Measurements from ENCODE around the gene XCR1. TPM values are rescaled to one million over a fixed set of nuclear protein-coding genes. Genes with fewer than 3 reads are reported as not detected.

Gene XCR1
- total and polyA plus RNA-seq, 2 experiments from 2014 or later, result 0.27 to 0.30 TPM

DNA sequence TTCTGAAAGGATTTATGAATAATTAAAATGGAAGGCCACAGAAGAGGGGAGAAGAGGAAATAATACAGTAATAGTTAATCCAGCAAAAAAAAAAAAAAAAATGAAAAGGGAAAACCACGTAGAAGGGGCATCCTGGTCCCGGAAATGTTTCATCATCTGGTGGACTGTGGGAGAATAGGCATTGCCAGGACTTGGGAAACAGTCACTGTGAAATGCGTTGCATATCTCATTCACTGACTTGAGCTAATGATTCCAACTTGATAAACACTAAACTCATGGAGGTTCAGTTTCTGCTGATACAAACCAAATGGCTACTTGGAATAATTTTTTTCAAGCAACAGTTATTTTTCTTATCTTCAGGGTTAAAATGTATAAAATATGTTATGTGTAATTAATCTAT, 3.2 kb downstream of the XCR1 start:
- H3K79me2 ChIP-seq, result no peaks in the 10 kb centered on the region
- H3K4me3 ChIP-seq, result no peak overlapping the region
- no peaks in the 10 kb centered on the region for H3K27me3 ChIP-seq
- DNase-seq (ENCODE audit: low spot score), result no peak
- H4K20me1 ChIP-seq (ENCODE audit: insufficient read depth, poor library complexity, severe bottlenecking), result no peaks in the 10 kb centered on the region
- no peak overlapping the region for H2AFZ ChIP-seq
- TF ChIP-seq EZH2phosphoT487 (IDR thresholded peaks at IDR 0.05; ENCODE audit: low read depth, severe bottlenecking, unreplicated experiment) (no peak), EZH2 (IDR thresholded peaks at IDR 0.05; ENCODE audit: borderline replicate concordance) (no peak)
- TF ChIP-seq, protein P1, sequence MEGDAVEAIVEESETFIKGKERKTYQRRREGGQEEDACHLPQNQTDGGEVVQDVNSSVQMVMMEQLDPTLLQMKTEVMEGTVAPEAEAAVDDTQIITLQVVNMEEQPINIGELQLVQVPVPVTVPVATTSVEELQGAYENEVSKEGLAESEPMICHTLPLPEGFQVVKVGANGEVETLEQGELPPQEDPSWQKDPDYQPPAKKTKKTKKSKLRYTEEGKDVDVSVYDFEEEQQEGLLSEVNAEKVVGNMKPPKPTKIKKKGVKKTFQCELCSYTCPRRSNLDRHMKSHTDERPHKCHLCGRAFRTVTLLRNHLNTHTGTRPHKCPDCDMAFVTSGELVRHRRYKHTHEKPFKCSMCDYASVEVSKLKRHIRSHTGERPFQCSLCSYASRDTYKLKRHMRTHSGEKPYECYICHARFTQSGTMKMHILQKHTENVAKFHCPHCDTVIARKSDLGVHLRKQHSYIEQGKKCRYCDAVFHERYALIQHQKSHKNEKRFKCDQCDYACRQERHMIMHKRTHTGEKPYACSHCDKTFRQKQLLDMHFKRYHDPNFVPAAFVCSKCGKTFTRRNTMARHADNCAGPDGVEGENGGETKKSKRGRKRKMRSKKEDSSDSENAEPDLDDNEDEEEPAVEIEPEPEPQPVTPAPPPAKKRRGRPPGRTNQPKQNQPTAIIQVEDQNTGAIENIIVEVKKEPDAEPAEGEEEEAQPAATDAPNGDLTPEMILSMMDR (IDR thresholded peaks at IDR 0.05; ENCODE audit: poor library complexity), result no peak
- no peaks in the 10 kb centered on the region for H3K9me2 ChIP-seq (replicated peaks; ENCODE audit: insufficient read depth)
- H3K36me3 ChIP-seq (replicated peaks; ENCODE audit: insufficient read depth, low read depth), result no peaks in the 10 kb centered on the region
- no peak overlapping the region for H3K27ac ChIP-seq
- WGBS (ENCODE audit: low lambda C conversion rate, missing lambda C conversion rate), result 62% methylated on average over 3 of the region's 3 CpGs
- H3K4me2 ChIP-seq, result no peak overlapping the region
- H3K4me1 ChIP-seq (ENCODE audit: insufficient read depth), result no peaks in the 10 kb centered on the region
- H3K9me3 ChIP-seq (ENCODE audit: low read depth), result no peaks in the 10 kb centered on the region

DNA sequence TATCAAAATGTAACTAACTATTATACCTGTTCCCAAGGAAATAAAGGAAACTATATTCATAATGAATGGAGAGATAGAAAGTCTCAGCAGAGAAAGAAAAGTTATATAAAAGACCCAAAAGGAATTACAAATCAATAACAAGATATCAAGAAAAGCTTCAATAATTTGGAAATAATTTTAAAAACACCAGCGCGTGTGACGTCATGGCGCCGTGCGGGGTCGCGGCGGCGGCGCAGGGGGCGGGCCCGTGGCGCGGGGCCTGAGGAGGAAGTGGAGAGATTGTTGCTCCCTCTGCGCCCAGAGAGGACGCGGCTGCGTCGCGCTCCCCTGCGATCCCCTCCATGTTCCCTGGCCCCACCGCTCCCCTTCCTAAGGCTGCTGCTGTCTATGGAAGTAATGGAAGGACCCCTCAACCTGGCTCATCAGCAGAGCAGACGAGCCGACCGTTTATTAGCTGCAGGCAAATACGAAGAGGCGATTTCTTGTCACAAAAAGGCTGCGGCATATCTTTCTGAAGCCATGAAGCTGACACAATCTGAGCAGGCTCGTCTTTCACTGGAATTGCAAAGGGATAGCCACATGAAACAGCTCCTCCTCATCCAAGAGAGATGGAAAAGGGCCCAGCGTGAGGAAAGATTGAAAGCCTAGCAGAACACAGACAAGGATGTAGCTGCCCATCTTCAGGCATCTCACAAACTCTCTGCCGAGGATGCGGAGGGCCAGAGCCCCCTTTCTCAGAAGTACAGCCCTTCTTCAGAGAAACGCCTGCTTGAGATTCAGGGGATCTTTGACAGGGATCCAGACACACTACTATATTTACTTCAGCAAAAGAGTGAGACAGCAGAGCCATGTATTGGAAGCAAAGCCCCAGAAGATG, 4.1 kb downstream of the XCR1 start:
- 95% methylated on average over 26 of the region's 34 CpGs for WGBS (ENCODE audit: low lambda C conversion rate, missing lambda C conversion rate)
- DNase-seq (ENCODE audit: low spot score), result no peak
- no peaks in the 10 kb centered on the region for H3K79me2 ChIP-seq
- no peaks in the 10 kb centered on the region for H4K20me1 ChIP-seq (ENCODE audit: insufficient read depth, poor library complexity, severe bottlenecking)
- no peak overlapping the region for H3K4me2 ChIP-seq
- H3K9me2 ChIP-seq (replicated peaks; ENCODE audit: insufficient read depth), result no peaks in the 10 kb centered on the region
- H3K36me3 ChIP-seq (replicated peaks; ENCODE audit: insufficient read depth, low read depth), result no peaks in the 10 kb centered on the region
- H3K27me3 ChIP-seq, result no peaks in the 10 kb centered on the region
- no peak for TF ChIP-seq EZH2 (IDR thresholded peaks at IDR 0.05; ENCODE audit: borderline replicate concordance)
- no peak for TF ChIP-seq EZH2phosphoT487 (IDR thresholded peaks at IDR 0.05; ENCODE audit: low read depth, severe bottlenecking, unreplicated experiment)
- TF ChIP-seq, protein P1 (IDR thresholded peaks at IDR 0.05; ENCODE audit: poor library complexity), result no peak
- no peaks in the 10 kb centered on the region for H3K9me3 ChIP-seq (ENCODE audit: low read depth)
- no peak overlapping the region for H3K4me3 ChIP-seq
- no peak overlapping the region for H2AFZ ChIP-seq
- H3K4me1 ChIP-seq (ENCODE audit: insufficient read depth), result no peaks in the 10 kb centered on the region
- no peak overlapping the region for H3K27ac ChIP-seq

DNA sequence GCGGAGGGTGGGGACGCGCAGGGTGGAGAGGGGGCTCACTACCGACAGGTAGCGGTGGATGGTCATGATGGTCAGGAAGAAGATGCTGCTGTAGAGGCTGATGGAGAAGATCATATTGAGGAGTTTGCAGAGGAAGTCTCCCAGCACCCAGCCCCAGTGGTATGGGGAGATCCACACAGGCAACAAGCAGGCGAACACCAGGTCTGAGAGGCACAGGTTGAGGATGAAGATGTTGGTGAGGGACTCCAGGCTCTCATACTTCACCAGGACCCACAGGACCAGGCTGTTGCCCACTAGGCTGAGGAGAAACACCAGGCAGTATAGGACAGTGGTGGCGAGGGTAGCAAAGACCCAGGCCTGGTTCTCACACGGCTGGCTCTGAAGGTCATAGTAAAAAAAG, 5.8 kb downstream of the XCR1 start:
- Histone ChIP-seq H2AFZ (no peak overlapping the region), H4K20me1 (ENCODE audit: insufficient read depth, poor library complexity, severe bottlenecking) (no peaks in the 10 kb centered on the region), H3K4me1 (ENCODE audit: insufficient read depth) (no peaks in the 10 kb centered on the region), H3K9me3 (ENCODE audit: low read depth) (no peaks in the 10 kb centered on the region), H3K4me2 (no peak overlapping the region), H3K4me3 (no peak overlapping the region), H3K9me2 (replicated peaks; ENCODE audit: insufficient read depth) (no peaks in the 10 kb centered on the region), H3K36me3 (replicated peaks; ENCODE audit: insufficient read depth, low read depth) (no peaks in the 10 kb centered on the region), H3K79me2 (no peaks in the 10 kb centered on the region), H3K27ac (no peak overlapping the region), H3K27me3 (no peaks in the 10 kb centered on the region)
- 96% methylated on average over 8 of the region's 8 CpGs for WGBS (ENCODE audit: low lambda C conversion rate, missing lambda C conversion rate)
- no peak for TF ChIP-seq EZH2phosphoT487 (IDR thresholded peaks at IDR 0.05; ENCODE audit: low read depth, severe bottlenecking, unreplicated experiment)
- TF ChIP-seq, protein P1 (IDR thresholded peaks at IDR 0.05; ENCODE audit: poor library complexity), result no peak
- TF ChIP-seq EZH2 (IDR thresholded peaks at IDR 0.05; ENCODE audit: borderline replicate concordance), result no peak
- no peak for DNase-seq (ENCODE audit: low spot score)
